WTC11 (cell line): Measurements from ENCODE around the gene ITGA11. TPM values are rescaled to one million over a fixed set of nuclear protein-coding genes. Genes with fewer than 3 reads are reported as not detected.

Experiments used
- ATAC-seq: fragments of 200-7000 bp; cut with Tn5 transposase; 2 replicates; pipeline ENCODE4 v1.10.0; 2021; ENCODE audit warnings: mild to moderate bottlenecking, moderate library complexity
- CTCF ChIA-PET: fragments of 300-600 bp; sonication (Branson Sonifier 250); formaldehyde crosslinking; loops from one replicate; lab custom pipeline; 2021; ENCODE audit warnings: antibody characterized with exemption; lab: Charles Lee
- POLR2A ChIA-PET: fragments of 350-600 bp; sonication (Branson Sonifier 250); formaldehyde crosslinking; loops from one replicate; lab custom pipeline; 2021; ENCODE audit warnings: antibody characterized with exemption; lab: Charles Lee
- DNase-seq: peaks from one replicate; pipeline ENCODE4 v3.0.0; 2021; ENCODE audit warnings: low spot score
- H3K27ac Mint-ChIP-seq: 2 replicates; pipeline ENCODE4 v1.8.0; 2021; ENCODE audit warnings: mixed read lengths
- H3K27me3 Mint-ChIP-seq: 2 replicates; pipeline ENCODE4 v1.8.0; 2021; ENCODE audit warnings: low read depth, mild to moderate bottlenecking, moderate library complexity, mixed read lengths
- H3K36me3 Mint-ChIP-seq: 2 replicates; pipeline ENCODE4 v1.8.0; 2021; ENCODE audit warnings: mixed read lengths
- H3K4me1 Mint-ChIP-seq: 2 replicates; pipeline ENCODE4 v1.8.0; 2022; ENCODE audit warnings: mixed read lengths
- H3K4me3 Mint-ChIP-seq: 2 replicates; pipeline ENCODE4 v1.8.0; 2021; ENCODE audit warnings: mild to moderate bottlenecking, moderate library complexity, mixed read lengths
- H3K9me3 Mint-ChIP-seq: 2 replicates; pipeline ENCODE4 v1.8.0; 2021; ENCODE audit warnings: mixed read lengths
- ATF1 ChIP-seq: sonication (generic); formaldehyde crosslinking; IDR thresholded peaks from 2 replicates; pipeline ENCODE4 v1.8.1; 2023; ENCODE audit warnings: mild to moderate bottlenecking, moderate library complexity, missing genetic modification reagents
- CREM ChIP-seq: sonication (generic); formaldehyde crosslinking; IDR thresholded peaks from 2 replicates; pipeline ENCODE4 v1.8.1; 2022; ENCODE audit warnings: mild to moderate bottlenecking, missing genetic modification reagents, moderate library complexity
- ERG ChIP-seq: fragments of 250-450 bp; sonication (Bioruptor Pico); IDR thresholded peaks from 2 replicates; pipeline ENCODE4 v1.8.0; 2021; ENCODE audit warnings: mild to moderate bottlenecking
- ETV6 ChIP-seq: sonication (generic); formaldehyde crosslinking; IDR thresholded peaks from 2 replicates; pipeline ENCODE4 v1.8.1; 2022; ENCODE audit warnings: mild to moderate bottlenecking, missing genetic modification reagents
- FOXJ3 ChIP-seq: sonication (generic); formaldehyde crosslinking; IDR thresholded peaks from 2 replicates; pipeline ENCODE4 v1.9.0; 2021; ENCODE audit warnings: missing genetic modification reagents, mild to moderate bottlenecking, borderline replicate concordance
- FOXK1 ChIP-seq: sonication (generic); formaldehyde crosslinking; IDR thresholded peaks from 2 replicates; pipeline ENCODE4 v1.8.0; 2022; ENCODE audit warnings: mild to moderate bottlenecking, moderate library complexity, missing genetic modification reagents
- FOXP1 ChIP-seq: sonication (generic); formaldehyde crosslinking; IDR thresholded peaks from 2 replicates; pipeline ENCODE4 v1.8.0; 2022; ENCODE audit warnings: missing genetic modification reagents, mild to moderate bottlenecking, moderate library complexity, borderline replicate concordance
- FOXP4 ChIP-seq: sonication (generic); formaldehyde crosslinking; IDR thresholded peaks from 2 replicates; pipeline ENCODE4 v1.8.0; 2022; ENCODE audit warnings: mild to moderate bottlenecking, missing genetic modification reagents
- HMGXB4 ChIP-seq: sonication (generic); formaldehyde crosslinking; IDR thresholded peaks from 2 replicates; pipeline ENCODE4 v1.8.1; 2023; ENCODE audit warnings: mild to moderate bottlenecking, moderate library complexity, missing genetic modification reagents
- IRF1 ChIP-seq: sonication (generic); formaldehyde crosslinking; IDR thresholded peaks from 2 replicates; pipeline ENCODE4 v1.8.0; 2023; ENCODE audit warnings: missing genetic modification reagents
- OVOL2 ChIP-seq: fragments of 250-450 bp; sonication (Bioruptor Pico); IDR thresholded peaks from 2 replicates; pipeline ENCODE4 v1.9.0; 2021; ENCODE audit warnings: mild to moderate bottlenecking, borderline replicate concordance
- RELA ChIP-seq: sonication (generic); formaldehyde crosslinking; IDR thresholded peaks from 2 replicates; pipeline ENCODE4 v1.8.1; 2022; ENCODE audit warnings: missing genetic modification reagents, mild to moderate bottlenecking, borderline replicate concordance
- SMAD4 ChIP-seq: sonication (generic); formaldehyde crosslinking; IDR thresholded peaks from 2 replicates; pipeline ENCODE4 v1.8.0; 2022; ENCODE audit warnings: mild to moderate bottlenecking, missing genetic modification reagents
- SP1 ChIP-seq: sonication (generic); formaldehyde crosslinking; conservative IDR thresholded peaks from 2 replicates; pipeline ENCODE4 v1.8.1; 2022; ENCODE audit warnings: missing genetic modification reagents
- STAT6 ChIP-seq: sonication (generic); formaldehyde crosslinking; conservative IDR thresholded peaks from 2 replicates; pipeline ENCODE4 v1.8.1; 2023; ENCODE audit warnings: mild to moderate bottlenecking, low read depth, missing genetic modification reagents, moderate library complexity
- TEAD1 ChIP-seq: sonication (generic); formaldehyde crosslinking; IDR thresholded peaks from 2 replicates; pipeline ENCODE4 v1.8.0; 2022; ENCODE audit warnings: mild to moderate bottlenecking, missing genetic modification reagents
- USF1 ChIP-seq: sonication (generic); formaldehyde crosslinking; IDR thresholded peaks from 2 replicates; pipeline ENCODE4 v1.8.0; 2022; ENCODE audit warnings: mild to moderate bottlenecking, missing genetic modification reagents
- ZMAT4 ChIP-seq: fragments of 250-450 bp; sonication (Bioruptor Pico); IDR thresholded peaks from 2 replicates; pipeline ENCODE4 v1.9.0; 2021; ENCODE audit warnings: mild to moderate bottlenecking
- ZNF121 ChIP-seq: sonication (generic); formaldehyde crosslinking; IDR thresholded peaks from 2 replicates; pipeline ENCODE4 v1.8.0; 2023; ENCODE audit warnings: missing genetic modification reagents
- ZNF232 ChIP-seq: sonication (generic); formaldehyde crosslinking; IDR thresholded peaks from 2 replicates; pipeline ENCODE4 v1.8.0; 2022; ENCODE audit warnings: mild to moderate bottlenecking, missing genetic modification reagents
- ZNF396 ChIP-seq: fragments of 250-450 bp; sonication (Bioruptor Pico); IDR thresholded peaks from 2 replicates; pipeline ENCODE4 v1.8.0; 2021; ENCODE audit warnings: mild to moderate bottlenecking, moderate library complexity, borderline replicate concordance
- ZNF423 ChIP-seq: fragments of 250-450 bp; sonication (Bioruptor Pico); IDR thresholded peaks from 2 replicates; pipeline ENCODE4 v2.1.2; 2022; ENCODE audit warnings: mild to moderate bottlenecking, moderate library complexity
- total RNA-seq: library from RNA; stranded (reverse); gene quantifications from 3 replicates; pipeline ENCODE4 v1.2.3, GENCODE V29; 2021

The ITGA11 gene
- total RNA-seq, 1 experiment from 2014 or later: 0.15 TPM

GRCh38 chr15:68365770-68366169 is 66.2 kb downstream of the ITGA11 start:
- Mint-ChIP-seq H3K27me3 (no peaks in the 10 kb centered on the region), H3K4me1 (peaks cover 6% of the 10 kb centered on the region), H3K4me3 (no peak overlapping the region), H3K27ac (no peak overlapping the region), H3K36me3 (no peaks in the 10 kb centered on the region), H3K9me3 (no peaks in the 10 kb centered on the region)
- DNase-seq: no peak
- CTCF ChIA-PET: interaction anchor here (0.5 to 5.5 kb wide), 7 partner anchors 13 to 113 kb away, joined by 3 to 37 read pairs (median 5); no protein-coding TSS in a partner anchor
- no peak for ATAC-seq
- POLR2A ChIA-PET: no interaction called here
- TF ChIP-seq ZNF121 (CRISPR knock-in tag) (no peak), FOXP1 (CRISPR knock-in tag) (no peak), TEAD1 (CRISPR knock-in tag) (no peak)

GRCh38 chr15:68365140-68365745 is 66.7 kb downstream of the ITGA11 start:
- TF ChIP-seq ERG (no peak), ETV6 (CRISPR knock-in tag) (no peak), FOXJ3 (no peak), IRF1 (CRISPR knock-in tag) (no peak), FOXK1 (CRISPR knock-in tag) (no peak), ZNF396 (CRISPR knock-in tag) (no peak), ZNF232 (no peak), FOXP4 (CRISPR knock-in tag) (no peak), OVOL2 (CRISPR knock-in tag) (no peak), STAT6 (no peak), SMAD4 (CRISPR knock-in tag) (no peak), ZMAT4 (CRISPR knock-in tag) (no peak), CREM (CRISPR knock-in tag) (no peak), RELA (CRISPR knock-in tag) (no peak), ATF1 (no peak), HMGXB4 (CRISPR knock-in tag) (no peak), SP1 (no peak), ZNF423 (no peak), USF1 (CRISPR knock-in tag) (no peak)
- POLR2A ChIA-PET: no interaction called here
- ATAC-seq (no peak), DNase-seq (no peak)
- Mint-ChIP-seq H3K27ac (no peak overlapping the region), H3K4me1 (peaks cover 6% of the 10 kb centered on the region), H3K4me3 (no peak overlapping the region), H3K27me3 (no peaks in the 10 kb centered on the region), H3K9me3 (no peaks in the 10 kb centered on the region), H3K36me3 (no peaks in the 10 kb centered on the region)
- CTCF ChIA-PET: interaction anchor here (0.5 to 5.5 kb wide), 10 partner anchors 14 to 1415 kb away, joined by 3 to 37 read pairs (median 4); no protein-coding TSS in a partner anchor
